Transverse colon (tissue), 4 donors: ENCODE results near the gene SRPK3. TPM values are rescaled to one million over a fixed set of nuclear protein-coding genes. Genes with fewer than 3 reads are reported as not detected.

ENCODE experiments used
- DNase-seq: peaks from one replicate; pipeline ENCODE4 v3.0.0-alpha.2; 2019
- H3K27ac ChIP-seq, 4 donors: fragments of 200-600 bp; sonication (generic); 2 replicates each; pipeline ENCODE4 v1.5.1; 2016 to 2018; ENCODE audit warnings: inconsistent platforms in 4 of 4
- H3K27me3 ChIP-seq: fragments of 200-600 bp; sonication (generic); 2 replicates; pipeline ENCODE4 v1.5.1; 2017; ENCODE audit warnings: inconsistent platforms
- H3K36me3 ChIP-seq, 4 donors: fragments of 200-600 bp; sonication (generic); 2 replicates each; pipeline ENCODE4 v1.5.1; 2017 to 2019; ENCODE audit warnings: inconsistent platforms in 4 of 4
- H3K4me1 ChIP-seq, 4 donors: fragments of 200-600 bp; sonication (generic); 2 replicates each; pipeline ENCODE4 v1.5.1; 2017 to 2020; ENCODE audit warnings: inconsistent platforms in 4 of 4
- H3K4me3 ChIP-seq, 4 donors: fragments of 200-600 bp; sonication (generic); 1 replicate in 1 of 4; 2 replicates in 3 of 4; pipeline versions ENCODE4 v1.5.1 to v1.6.1; 2017 to 2019; ENCODE audit warnings: inconsistent platforms in 4 of 4
- H3K9me3 ChIP-seq, 2 donors: fragments of 200-600 bp; sonication (generic); 2 replicates each; pipeline ENCODE4 v1.5.1; 2017 to 2019; ENCODE audit warnings: inconsistent platforms in 2 of 2
- CTCF ChIP-seq, 5 experiments: fragments of 200-600 bp in 3 of 5; fragments of 450-650 bp in 2 of 5; sonication (generic) in 3 of 5; IDR thresholded peaks; 1 replicate in 2 of 5; 2 replicates in 3 of 5; pipeline ENCODE4 v1.5.1; 2016 to 2017; ENCODE audit warnings: antibody characterized with exemption in 5 of 5, inconsistent platforms in 3 of 5, mild to moderate bottlenecking in 2 of 5, moderate library complexity in 1 of 5
- EP300 ChIP-seq: sonication (generic); formaldehyde crosslinking; IDR thresholded peaks from one replicate; pipeline ENCODE4 v1.6.1; 2017; ENCODE audit warnings: antibody characterized with exemption, low read depth
- POLR2A ChIP-seq: fragments of 450-650 bp; IDR thresholded peaks from one replicate; pipeline ENCODE4 v1.6.1; 2016; ENCODE audit warnings: antibody characterized with exemption, mild to moderate bottlenecking, moderate library complexity
- POLR2AphosphoS5 ChIP-seq, 3 donors: sonication (generic); formaldehyde crosslinking; IDR thresholded peaks; one replicate each; pipeline ENCODE4 v1.6.1; 2016; ENCODE audit warnings: antibody characterized with exemption in 3 of 3
- WGBS, 2 donors: methylation state at CpG; one replicate each; pipeline ENCODE4 v1.1.5; 2018; ENCODE audit warnings: low coverage in 1 of 2; 5-methylcytosine and 5-hydroxymethylcytosine counted together
- in situ Hi-C, 4 donors: fragments of 200-750 bp; cut with MboI; loops; one replicate each; pipeline versions ENCODE4 v1.15.0 to v1.15.1; 2017; ENCODE audit warnings: low sequenced_read_pairs in 3 of 4, low pct_ligation_motif_present in 1 of 4, low pct_unique_long_range_greater_than_20kb in 1 of 4
- intact Hi-C: fragments of 100-400 bp; cut with DNase I; formaldehyde crosslinking; loops from one replicate; pipeline ENCODE4 v1.15.1; 2023; ENCODE audit warnings: low total_unique reads
- total RNA-seq, 4 donors: library from RNA; depleted of rRNA; stranded (reverse); fragments of >200 nt; gene quantifications; one replicate each; pipeline ENCODE4 v1.1.0, GENCODE V29; 2016

Gene SRPK3
- total RNA-seq, 4 donors from 2014 or later, result 0.64 to 3.8 (median 1.3) TPM

DNA sequence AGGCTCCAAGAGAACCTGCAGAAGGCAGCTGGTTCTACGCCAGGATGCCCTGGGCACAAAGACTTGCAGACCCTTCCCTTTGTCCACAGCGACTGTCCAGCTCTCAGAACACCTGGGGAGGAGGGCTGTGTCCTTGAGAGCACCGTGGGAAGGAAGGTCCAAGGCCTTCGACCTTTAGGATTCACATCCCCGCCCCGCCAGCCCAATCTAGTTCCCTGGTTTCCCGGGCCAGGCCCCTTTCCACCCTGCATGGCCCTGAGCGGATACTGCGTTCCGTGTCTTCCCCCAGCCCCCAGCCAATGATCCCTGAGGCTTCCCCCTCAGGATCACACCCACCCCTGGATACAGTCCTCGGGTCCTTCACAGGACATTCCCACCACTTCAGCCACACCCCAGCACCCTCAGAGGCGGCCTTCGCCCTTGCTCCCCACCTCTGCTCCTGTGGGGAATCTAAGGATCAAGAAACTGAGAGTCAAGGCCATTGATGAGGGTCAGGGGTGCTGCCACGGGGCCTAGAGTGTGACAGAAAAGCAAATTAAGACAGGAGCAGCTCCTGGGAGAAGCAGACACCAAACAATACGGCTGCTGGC lies 47.1 kb upstream of the SRPK3 start:
- in situ Hi-C loops, result no loop called here
- WGBS, 2 donors, result 85% methylated on average over 15 of the region's 15 CpGs; no CpG with 5 or more reads in 1 of the 2 donors

DNA sequence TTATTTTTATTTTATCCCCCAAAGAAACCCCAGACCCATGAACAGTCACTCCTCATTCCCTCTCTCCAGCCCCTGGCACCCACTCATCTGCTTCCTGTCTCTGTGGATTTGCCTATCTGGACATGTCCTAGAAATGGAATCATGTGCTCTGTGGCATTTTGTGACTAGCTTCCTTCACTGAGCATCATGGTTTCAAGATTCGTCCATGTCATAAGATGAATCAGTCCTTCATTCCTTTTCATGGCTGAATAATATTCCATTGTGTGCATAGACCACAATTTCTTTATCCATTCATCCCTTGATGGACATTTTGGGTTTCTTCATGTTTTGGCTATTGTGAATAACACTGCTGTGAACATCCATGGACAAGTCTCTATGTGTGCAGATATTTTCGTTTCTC lies 46.0 kb upstream of the SRPK3 start:
- WGBS, 2 donors, result 83 to 88% methylated on average over 1 to 2 of the region's 2 CpGs
- in situ Hi-C loops, result no loop called here

More for the DNA sequence above, 47.1 kb upstream of the SRPK3 start:
- H3K27ac ChIP-seq, result no peak overlapping the region
- H3K36me3 ChIP-seq, result no peaks in the 10 kb centered on the region
- H3K4me1 ChIP-seq, result peaks cover 0 to 2% (median 0%) of the 10 kb centered on the region in 4 donors
- H3K4me3 ChIP-seq, result no peak overlapping the region
- H3K27me3 ChIP-seq, result no peaks in the 10 kb centered on the region
- no peak for TF ChIP-seq EP300
- TF ChIP-seq POLR2A, result no peak
- no peak for TF ChIP-seq CTCF (IDR thresholded peaks at IDR 0.05)
- TF ChIP-seq POLR2AphosphoS5 (IDR thresholded peaks at IDR 0.05), result no peak
- no peak for DNase-seq
- intact Hi-C loops, result no loop called here
- no peaks in the 10 kb centered on the region for H3K9me3 ChIP-seq

DNA sequence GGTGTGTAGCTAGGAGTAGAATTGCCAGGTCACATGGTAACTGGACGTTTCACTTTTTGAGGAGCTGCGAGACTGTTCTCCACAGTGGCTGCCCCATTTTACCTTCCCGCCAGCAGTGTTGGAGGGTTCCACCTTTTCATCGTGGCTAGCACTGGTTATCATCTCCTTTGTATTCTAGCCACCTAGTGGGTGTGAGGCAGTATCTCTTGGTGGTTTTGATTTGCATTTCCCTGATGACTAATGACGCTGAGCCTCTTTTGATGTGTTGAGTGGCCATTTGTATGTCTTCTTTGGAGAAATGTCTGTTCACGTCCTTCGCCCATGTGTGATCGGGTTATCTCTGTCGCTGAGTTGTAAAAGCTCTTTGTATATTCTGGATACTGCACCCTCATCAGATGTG lies 45.6 kb upstream of the SRPK3 start:
- H3K4me1 ChIP-seq, result no peaks in the 10 kb centered on the region
- no peaks in the 10 kb centered on the region for H3K27me3 ChIP-seq
- no peak overlapping the region for H3K4me3 ChIP-seq
- H3K27ac ChIP-seq, result no peak overlapping the region
- TF ChIP-seq POLR2A (no peak), POLR2AphosphoS5 (IDR thresholded peaks at IDR 0.05) (no peak), EP300 (no peak), CTCF (IDR thresholded peaks at IDR 0.05) (no peak)
- intact Hi-C loops, result no loop called here
- no peaks in the 10 kb centered on the region for H3K9me3 ChIP-seq
- in situ Hi-C loops, result no loop called here
- no peaks in the 10 kb centered on the region for H3K36me3 ChIP-seq
- WGBS, 2 donors, result 78% methylated on average over 9 of the region's 9 CpGs; no CpG with 5 or more reads in 1 of the 2 donors
- no peak for DNase-seq

More for the DNA sequence above, 46.0 kb upstream of the SRPK3 start:
- Histone ChIP-seq H3K4me1 (no peaks in the 10 kb centered on the region), H3K36me3 (no peaks in the 10 kb centered on the region), H3K4me3 (no peak overlapping the region), H3K27me3 (no peaks in the 10 kb centered on the region), H3K27ac (no peak overlapping the region), H3K9me3 (no peaks in the 10 kb centered on the region)
- intact Hi-C loops, result no loop called here
- no peak for DNase-seq
- TF ChIP-seq POLR2A (no peak), POLR2AphosphoS5 (IDR thresholded peaks at IDR 0.05) (no peak), CTCF (IDR thresholded peaks at IDR 0.05) (no peak), EP300 (no peak)

DNA sequence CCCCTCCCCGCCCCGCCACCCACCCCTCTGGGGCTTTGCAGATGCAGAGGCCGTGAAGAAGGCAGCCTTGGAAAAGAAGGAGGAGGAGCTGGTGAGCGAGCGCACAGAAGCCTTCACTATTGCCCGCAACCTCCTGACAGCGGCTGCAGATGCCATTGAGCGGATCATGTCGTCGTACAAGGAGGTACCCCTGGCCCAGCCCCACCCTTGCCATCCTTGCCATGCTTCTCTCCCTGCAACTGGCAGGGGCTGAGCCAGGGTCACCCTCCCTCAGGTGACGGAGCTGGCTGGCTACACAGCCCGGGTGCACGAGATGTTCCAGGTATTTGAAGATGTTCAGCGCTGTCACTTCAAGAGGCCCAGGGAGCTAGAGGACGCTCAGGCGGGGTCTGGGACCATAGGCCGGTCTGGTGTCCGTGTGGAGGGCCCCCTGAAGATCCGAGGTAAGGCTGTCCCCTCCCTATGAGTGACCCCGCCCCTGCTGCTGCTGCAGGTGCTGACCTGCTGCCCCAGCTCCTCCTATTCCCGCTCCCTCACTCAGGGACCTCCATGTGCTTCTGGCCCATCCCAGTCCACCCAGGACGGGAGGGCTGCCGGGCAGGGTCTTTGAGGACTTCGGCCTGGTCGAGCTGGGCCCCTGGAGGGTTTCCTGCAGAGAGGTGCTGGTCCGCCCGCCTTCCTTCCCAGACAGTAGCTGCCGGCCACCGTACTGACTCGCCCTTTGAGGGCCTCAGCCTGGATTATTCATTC lies 44.6 kb upstream of the SRPK3 start:
- in situ Hi-C loops, result no loop called here
- intact Hi-C loops, result no loop called here
- H3K4me1 ChIP-seq, result no peaks in the 10 kb centered on the region
- TF ChIP-seq EP300 (no peak), CTCF (IDR thresholded peaks at IDR 0.05) (no peak), POLR2A (no peak), POLR2AphosphoS5 (IDR thresholded peaks at IDR 0.05) (no peak)
- H3K27ac ChIP-seq, result no peak overlapping the region
- 89% methylated on average over 30 of the region's 30 CpGs; no CpG with 5 or more reads in 1 of the 2 donors for WGBS, 2 donors
- no peak for DNase-seq
- H3K4me3 ChIP-seq, result no peak overlapping the region
- no peaks in the 10 kb centered on the region for H3K36me3 ChIP-seq
- no peaks in the 10 kb centered on the region for H3K9me3 ChIP-seq
- no peaks in the 10 kb centered on the region for H3K27me3 ChIP-seq
